ENCODE data around the gene MISFA. TPM values are rescaled to one million over a fixed set of nuclear protein-coding genes. Genes with fewer than 3 reads are reported as not detected.

Gene MISFA
- total RNA-seq: 0.87 TPM in 1 of 2 replicates, not detected in the other

DNA sequence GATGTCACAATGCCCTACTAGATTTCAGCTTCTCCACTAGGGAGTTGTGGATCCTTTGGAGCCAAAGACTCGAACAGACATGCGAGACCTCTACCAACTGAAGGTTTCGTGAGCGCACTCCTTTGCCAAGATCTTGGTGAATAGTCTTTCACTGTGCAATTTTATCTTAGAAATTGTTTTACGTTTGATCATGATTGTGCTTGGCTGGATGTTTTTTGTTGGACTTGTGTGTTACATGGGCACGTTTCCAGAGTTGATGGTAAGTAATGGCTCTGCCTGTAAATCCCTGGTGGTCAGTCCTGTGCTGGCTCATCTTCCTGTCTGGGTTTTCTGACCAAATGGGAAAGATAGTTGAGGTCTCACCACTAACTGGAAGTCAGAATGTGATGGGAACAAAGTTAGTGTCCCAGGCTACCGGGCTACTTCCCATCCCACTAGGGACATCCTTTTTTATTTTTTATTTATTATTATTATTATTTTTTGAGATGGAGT is at the start of gene MISFA:
Gene MISFA, plus strand, starts transcription at position 51 of the 492 bp plus-strand sequence. Its CDS starts 140 bp downstream, at position 191.

DNA sequence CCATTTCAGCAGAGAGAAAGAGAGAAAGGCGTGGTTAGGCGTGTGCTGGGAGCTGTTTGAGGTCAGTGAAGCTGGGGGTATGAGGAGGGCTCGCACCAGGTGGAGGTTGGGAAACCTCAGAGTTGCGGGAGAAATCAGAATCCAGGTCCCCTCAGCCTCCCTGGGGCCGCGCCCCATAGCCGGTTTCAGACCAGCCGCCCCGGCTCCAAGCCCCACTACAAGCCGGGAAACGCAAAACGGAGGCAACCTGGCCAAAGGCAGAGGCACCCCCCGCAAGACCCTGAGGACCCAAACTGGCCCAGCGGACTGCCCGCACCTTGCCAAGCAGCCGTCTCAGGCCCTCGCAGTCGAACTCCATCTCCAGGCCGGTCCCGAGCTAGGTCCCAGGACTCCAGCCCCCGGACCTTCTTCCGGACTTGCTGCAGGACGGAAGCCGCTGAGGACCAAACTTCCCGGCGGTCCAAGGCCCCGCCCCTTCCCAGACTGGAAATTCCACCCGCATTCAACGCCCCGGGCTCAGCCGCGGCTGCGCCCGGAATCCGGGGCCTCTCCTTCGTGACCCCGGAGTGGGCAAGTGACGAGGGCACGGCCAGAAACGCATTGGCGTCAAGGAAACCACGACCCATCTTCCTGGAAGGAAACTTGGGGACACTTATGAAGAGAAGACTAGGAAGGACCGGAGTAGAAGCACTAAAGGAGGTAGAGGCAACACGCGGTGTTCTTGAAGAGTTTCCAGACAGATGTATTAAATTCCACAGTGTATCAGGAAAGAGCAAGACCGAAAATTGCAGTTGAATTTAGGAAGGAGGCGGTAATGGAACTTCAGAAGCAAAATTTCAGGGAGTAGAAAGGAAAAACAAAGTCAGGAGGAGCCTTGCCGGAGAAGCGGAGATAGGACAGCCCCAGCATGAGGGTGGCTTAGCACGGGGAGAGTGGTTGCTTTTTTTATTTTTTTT is 11.0 kb upstream of the MISFA start, which contains the start of gene UEVLD:
Gene UEVLD, minus strand, starts transcription at position 438 of the 956 bp plus-strand sequence. Its CDS starts 80 bp downstream, at position 358.

DNA sequence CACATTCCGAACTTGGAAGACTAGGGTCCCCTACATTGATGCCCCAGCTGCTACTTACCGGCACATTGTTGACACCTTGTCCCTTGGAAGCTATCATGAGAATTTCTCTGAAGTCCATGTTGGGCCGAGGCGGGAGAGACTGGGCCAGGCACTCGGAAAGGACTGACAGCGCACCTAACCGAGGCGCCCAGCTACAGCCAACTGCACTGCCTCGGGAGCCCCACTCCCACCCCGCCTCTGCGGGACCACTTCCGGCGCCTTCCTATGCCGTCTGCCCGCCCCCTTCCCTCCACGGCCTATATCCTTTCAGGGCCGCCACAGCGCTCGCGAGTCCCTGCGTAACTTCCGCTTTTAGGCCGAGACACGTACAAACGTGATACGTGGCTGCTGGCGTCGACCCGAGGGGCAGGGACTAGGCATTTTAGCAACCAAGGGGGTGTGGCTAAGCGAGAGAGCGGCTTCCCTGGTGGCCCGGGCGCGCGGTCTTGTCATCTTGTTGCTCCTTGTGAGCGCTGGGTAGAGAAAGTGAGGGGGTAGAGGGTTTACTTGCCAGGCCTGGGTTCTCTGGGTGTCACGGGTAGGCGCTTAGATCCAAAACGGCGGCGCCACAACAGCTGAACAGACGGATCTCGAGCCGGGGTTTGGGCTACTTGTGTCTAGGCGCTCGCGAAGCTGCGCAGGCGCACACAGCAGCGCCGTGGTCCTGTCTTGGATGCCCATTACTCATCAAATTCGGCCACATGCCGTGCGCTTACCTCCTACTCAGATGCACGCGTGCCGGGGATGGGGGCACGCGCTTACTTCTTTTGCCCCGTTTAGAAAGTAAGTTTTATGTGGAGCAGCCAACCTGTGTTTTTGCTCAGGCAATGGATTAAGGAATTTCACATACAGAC is 34.8 kb downstream of the MISFA start, which contains the start of gene SPTY2D1:
Gene SPTY2D1, minus strand, starts transcription at position 203 of the 893 bp plus-strand sequence. Its CDS starts 85 bp downstream, at position 118.

Other genes starting within 250 kb of the MISFA start
- gene LDHA, start 205.2 kb upstream of the MISFA start, total RNA-seq: 656 and 674 TPM in 2 replicates
- gene LDHC, start 187.5 kb upstream of the MISFA start, total RNA-seq: 0.25 TPM in 1 of 2 replicates, not detected in the other
- not detected in 2 replicates for gene LDHAL6A, start 143.9 kb upstream of the MISFA start, total RNA-seq
- 48.3 and 68.1 TPM in 2 replicates for gene TSG101, start 72.8 kb upstream of the MISFA start, total RNA-seq
- 21.7 and 25.4 TPM in 2 replicates for gene UEVLD, start 11.1 kb upstream of the MISFA start, total RNA-seq
- gene SPTY2D1, start 34.6 kb downstream of the MISFA start, total RNA-seq: 11.1 and 17.3 TPM in 2 replicates
- 0.93 and 1.6 TPM in 2 replicates for gene TMEM86A, start 99.0 kb downstream of the MISFA start, total RNA-seq
- not detected in 2 replicates for gene IGSF22, start 126.4 kb downstream of the MISFA start, total RNA-seq
- not detected in 2 replicates for gene PTPN5, start 192.0 kb downstream of the MISFA start, total RNA-seq